NT2/D1 (cell line): ENCODE measurements around the gene GABRA5.

Experiments
- DNase-seq: peaks from one replicate; pipeline ENCODE4 v3.0.0-alpha.2; 2011; ENCODE audit warnings: low read depth, low spot score
- H3K27me3 ChIP-seq: 2 replicates; pipeline ENCODE4 v1.6.0; 2011; ENCODE audit warnings: mild to moderate bottlenecking; ENCODE audit not compliant: insufficient read length, insufficient read depth
- H3K36me3 ChIP-seq: 2 replicates; pipeline ENCODE4 v1.6.1; 2011; ENCODE audit warnings: mild to moderate bottlenecking, low read length, mixed read lengths; ENCODE audit not compliant: insufficient read depth, insufficient read length
- H3K4me1 ChIP-seq: 2 replicates; pipeline ENCODE4 v1.5.1; 2011; ENCODE audit not compliant: insufficient read depth, insufficient read length
- H3K4me3 ChIP-seq: 2 replicates; pipeline ENCODE4 v1.5.1; 2011; ENCODE audit warnings: low read depth; ENCODE audit not compliant: insufficient read length
- H3K9ac ChIP-seq: 2 replicates; pipeline ENCODE4 v1.6.0; 2011; ENCODE audit warnings: low read depth; ENCODE audit not compliant: insufficient read length
- H3K9me3 ChIP-seq: 2 replicates; pipeline ENCODE4 v1.5.1; 2011; ENCODE audit warnings: mild to moderate bottlenecking, low read length; ENCODE audit not compliant: insufficient read depth
- SUZ12 ChIP-seq: IDR thresholded peaks from 2 replicates; pipeline ENCODE4 v1.6.1; 2011; ENCODE audit not compliant: insufficient read length, insufficient read depth; ENCODE audit errors: extremely low read depth
- YY1 ChIP-seq: IDR thresholded peaks from 2 replicates; pipeline ENCODE4 v1.6.1; 2011; ENCODE audit not compliant: insufficient read length, insufficient read depth
- ZNF274 ChIP-seq: IDR thresholded peaks from 2 replicates; pipeline ENCODE4 v1.6.1; 2011; ENCODE audit warnings: mild to moderate bottlenecking, low read depth, low read length

GABRA5 gene

GRCh38 chr15:26972636-26973035, 105.8 kb downstream of the GABRA5 start:
- Histone ChIP-seq H3K27me3 (peaks cover 44% of the 10 kb centered on the region), H3K36me3 (no peaks in the 10 kb centered on the region), H3K4me3 (no peak overlapping the region), H3K9me3 (no peaks in the 10 kb centered on the region), H3K9ac (no peak overlapping the region), H3K4me1 (peaks cover 5% of the 10 kb centered on the region)
- TF ChIP-seq SUZ12 (no peak), ZNF274 (no peak), YY1 (no peak)
- DNase-seq = no peak

GRCh38 chr15:26974120-26974780, 107.4 kb downstream of the GABRA5 start:
- H3K36me3 ChIP-seq = no peaks in the 10 kb centered on the region
- no peaks in the 10 kb centered on the region for H3K9me3 ChIP-seq
- peaks cover 5% of the 10 kb centered on the region for H3K4me1 ChIP-seq
- DNase-seq = no peak
- H3K4me3 ChIP-seq = no peak overlapping the region
- no peak overlapping the region for H3K9ac ChIP-seq
- peaks cover 31% of the 10 kb centered on the region for H3K27me3 ChIP-seq
- TF ChIP-seq SUZ12 = no peak
- TF ChIP-seq ZNF274 = no peak
- no peak for TF ChIP-seq YY1

DNA sequence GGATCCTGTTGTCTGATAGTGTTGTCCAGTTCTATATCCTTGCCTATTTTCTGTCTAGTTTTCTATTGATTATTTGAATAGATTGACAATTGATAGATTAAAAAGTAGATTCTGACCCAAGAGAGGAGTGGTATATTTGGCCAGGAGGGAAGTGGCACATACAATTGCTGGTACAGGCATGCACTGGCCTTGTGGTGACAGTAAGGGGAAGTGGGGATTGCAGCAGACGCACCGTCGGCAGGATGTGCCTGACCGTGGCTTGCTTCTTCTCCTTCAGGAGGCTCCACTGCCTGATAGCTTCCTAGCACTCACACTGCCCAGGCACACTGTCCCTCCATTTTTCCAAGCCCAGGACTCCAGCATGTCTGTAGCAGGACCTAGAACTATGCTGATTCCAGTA, 114.6 kb downstream of the GABRA5 start:
- DNase-seq = no peak
- Histone ChIP-seq H3K9ac (no peak overlapping the region), H3K4me1 (no peaks in the 10 kb centered on the region), H3K27me3 (no peaks in the 10 kb centered on the region), H3K36me3 (no peaks in the 10 kb centered on the region), H3K9me3 (no peaks in the 10 kb centered on the region), H3K4me3 (no peak overlapping the region)
- TF ChIP-seq SUZ12 (no peak), ZNF274 (no peak), YY1 (no peak)

DNA sequence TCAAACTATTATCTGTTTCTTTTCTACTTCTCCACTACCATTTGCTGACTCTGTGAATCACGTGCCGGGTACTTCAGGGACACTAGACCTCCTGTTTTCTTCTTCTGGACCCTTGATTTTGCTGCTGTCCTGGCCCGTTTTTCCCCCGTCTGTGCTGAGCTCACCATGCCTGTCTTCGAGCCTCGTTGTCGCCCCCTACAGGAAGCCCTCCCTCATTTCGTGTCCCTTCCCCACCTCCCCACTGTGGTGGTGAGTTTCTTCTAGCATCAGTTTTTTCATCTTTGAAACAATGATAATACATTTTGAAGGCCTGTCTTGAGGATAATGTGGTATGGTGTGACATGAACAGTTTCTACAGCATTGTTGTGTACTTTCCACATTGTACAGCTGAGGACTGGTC, 117.0 kb downstream of the GABRA5 start:
- no peaks in the 10 kb centered on the region for H3K4me1 ChIP-seq
- H3K27me3 ChIP-seq = no peaks in the 10 kb centered on the region
- H3K4me3 ChIP-seq = no peak overlapping the region
- no peaks in the 10 kb centered on the region for H3K36me3 ChIP-seq
- no peak for DNase-seq
- no peak overlapping the region for H3K9ac ChIP-seq
- no peak for TF ChIP-seq ZNF274
- TF ChIP-seq YY1 = no peak
- TF ChIP-seq SUZ12 = no peak
- no peaks in the 10 kb centered on the region for H3K9me3 ChIP-seq

DNA sequence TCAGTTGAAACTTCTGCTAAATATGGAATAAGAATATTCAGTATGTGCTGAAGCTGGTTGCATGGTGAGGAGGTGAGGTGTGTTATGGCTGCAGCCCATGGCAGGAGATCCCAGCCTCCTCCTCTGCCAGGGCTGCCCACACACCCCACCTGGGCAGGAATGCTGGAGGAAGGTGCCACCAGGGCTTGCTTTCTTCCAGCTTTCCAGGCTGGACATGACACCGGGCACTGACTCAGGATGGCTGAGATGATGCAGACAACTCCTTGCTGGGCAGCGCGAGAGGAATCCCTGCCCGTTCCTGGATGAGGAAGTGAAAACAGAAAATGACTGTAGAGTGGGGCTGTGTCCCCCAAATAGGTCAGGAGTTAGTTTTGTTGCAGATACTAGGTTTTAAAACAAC, 118.2 kb downstream of the GABRA5 start:
- Histone ChIP-seq H3K36me3 (no peaks in the 10 kb centered on the region), H3K4me3 (no peak overlapping the region), H3K4me1 (no peaks in the 10 kb centered on the region), H3K27me3 (no peaks in the 10 kb centered on the region), H3K9ac (no peak overlapping the region), H3K9me3 (no peaks in the 10 kb centered on the region)
- no peak for TF ChIP-seq SUZ12
- DNase-seq = no peak

DNA sequence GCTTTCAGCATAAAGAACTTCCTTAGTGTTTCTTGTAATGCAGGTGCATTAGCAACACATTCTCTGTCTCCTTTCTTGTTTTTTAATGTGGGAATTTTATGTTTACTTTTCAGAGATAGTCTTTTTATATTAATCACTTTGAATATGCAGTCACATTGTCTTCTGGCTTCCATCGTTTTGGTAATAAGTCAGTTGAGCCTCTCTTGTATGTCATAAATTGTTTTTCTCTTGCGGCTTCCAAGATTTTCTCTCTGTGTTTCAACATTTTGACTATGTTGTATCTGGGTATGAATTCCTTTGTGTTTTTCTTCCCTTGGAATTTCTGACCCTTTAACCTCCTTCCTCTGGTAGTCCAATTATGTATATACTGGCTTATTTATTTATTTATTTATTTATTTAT, 129.4 kb downstream of the GABRA5 start:
- no peak for DNase-seq
- H3K9ac ChIP-seq = no peak overlapping the region
- TF ChIP-seq ZNF274 (no peak), SUZ12 (no peak), YY1 (no peak)
- no peaks in the 10 kb centered on the region for H3K27me3 ChIP-seq
- no peak overlapping the region for H3K4me3 ChIP-seq
- no peaks in the 10 kb centered on the region for H3K9me3 ChIP-seq
- no peaks in the 10 kb centered on the region for H3K4me1 ChIP-seq
- H3K36me3 ChIP-seq = no peaks in the 10 kb centered on the region
